Cerebellar cortex (tissue), 1 donor: ENCODE data around the gene EXOC2.
"Not testable (repeated sequence)": the region's sequence is repeated elsewhere in the genome, so short reads cannot be mapped to it uniquely, and the experiment has no call there.

Experiments
- DNase-seq: peaks from one replicate; pipeline ENCODE4 v3.0.0-alpha.2; 2015; ENCODE audit warnings: low spot score

The EXOC2 gene

GRCh38 chr6:635233-635632 lies 57.7 kb downstream of the EXOC2 start:
- DNase-seq: no peak

GRCh38 chr6:633611-634010 lies 59.3 kb downstream of the EXOC2 start:
- DNase-seq: no peak

GRCh38 chr6:628766-629165 lies 64.2 kb downstream of the EXOC2 start:
- no peak for DNase-seq

GRCh38 chr6:626236-626635 lies 66.7 kb downstream of the EXOC2 start:
- DNase-seq: no peak

- DNase-seq: peak; percentile 33
Observed at GRCh38 chr6:624979-625378, 68.0 kb downstream of the EXOC2 start.

- no peak for DNase-seq
Observed at GRCh38 chr6:622462-622861, 70.5 kb downstream of the EXOC2 start.

GRCh38 chr6:621931-622330 lies 71.0 kb downstream of the EXOC2 start:
- no peak for DNase-seq

- no peak for DNase-seq
Observed at GRCh38 chr6:620950-621349, 72.0 kb downstream of the EXOC2 start.

- no peak for DNase-seq
Observed at GRCh38 chr6:620166-620565, 72.8 kb downstream of the EXOC2 start.

GRCh38 chr6:617456-618100 lies 75.4 kb downstream of the EXOC2 start:
- peak; percentile 51 for DNase-seq

- no peak for DNase-seq
Observed at GRCh38 chr6:613981-614380, 79.0 kb downstream of the EXOC2 start.

- DNase-seq: no peak
Observed at GRCh38 chr6:611928-612327, 81.0 kb downstream of the EXOC2 start.

- no peak for DNase-seq
Observed at GRCh38 chr6:610882-611281, 82.1 kb downstream of the EXOC2 start.

GRCh38 chr6:609905-610304 lies 83.0 kb downstream of the EXOC2 start:
- DNase-seq: no peak

- DNase-seq: no peak
Observed at GRCh38 chr6:606829-607379, 86.0 kb downstream of the EXOC2 start.

GRCh38 chr6:605895-606294 lies 87.0 kb downstream of the EXOC2 start:
- not testable (repeated sequence) for DNase-seq

GRCh38 chr6:604579-604978 lies 88.4 kb downstream of the EXOC2 start:
- DNase-seq: no peak

- no peak for DNase-seq
Observed at GRCh38 chr6:603265-603664, 89.7 kb downstream of the EXOC2 start.

- DNase-seq: no peak
Observed at GRCh38 chr6:599576-600448, 93.1 kb downstream of the EXOC2 start.

GRCh38 chr6:593907-594212 lies 99.1 kb downstream of the EXOC2 start:
- no peak for DNase-seq

GRCh38 chr6:593139-593906 lies 99.6 kb downstream of the EXOC2 start:
- peak; percentile 76 for DNase-seq

GRCh38 chr6:589090-589489 lies 103.8 kb downstream of the EXOC2 start:
- DNase-seq: no peak

GRCh38 chr6:586553-586952 lies 106.4 kb downstream of the EXOC2 start:
- DNase-seq: no peak
